Gastrocnemius medialis (tissue), 4 donors: Measurements from ENCODE around the gene AMN.

ENCODE experiments used
- POLR2A ChIP-seq, 2 donors: fragments of 450-650 bp; IDR thresholded peaks; one replicate each; pipeline ENCODE4 v1.6.1; 2017; ENCODE audit warnings: antibody characterized with exemption in 2 of 2, mild to moderate bottlenecking in 2 of 2, moderate library complexity in 2 of 2
- TF ChIP-seq, protein P1 (sequence below), 5 experiments: fragments of 450-650 bp in 3 of 5; fragments of 200-600 bp in 2 of 5; sonication (generic) in 2 of 5; IDR thresholded peaks in 4 of 5; conservative IDR thresholded peaks in 1 of 5; 1 replicate in 4 of 5; 2 replicates in 1 of 5; pipeline ENCODE4 v1.5.1; 2016 to 2019; ENCODE audit warnings: antibody characterized with exemption in 5 of 5, mild to moderate bottlenecking in 3 of 5, moderate library complexity in 3 of 5

DNA sequence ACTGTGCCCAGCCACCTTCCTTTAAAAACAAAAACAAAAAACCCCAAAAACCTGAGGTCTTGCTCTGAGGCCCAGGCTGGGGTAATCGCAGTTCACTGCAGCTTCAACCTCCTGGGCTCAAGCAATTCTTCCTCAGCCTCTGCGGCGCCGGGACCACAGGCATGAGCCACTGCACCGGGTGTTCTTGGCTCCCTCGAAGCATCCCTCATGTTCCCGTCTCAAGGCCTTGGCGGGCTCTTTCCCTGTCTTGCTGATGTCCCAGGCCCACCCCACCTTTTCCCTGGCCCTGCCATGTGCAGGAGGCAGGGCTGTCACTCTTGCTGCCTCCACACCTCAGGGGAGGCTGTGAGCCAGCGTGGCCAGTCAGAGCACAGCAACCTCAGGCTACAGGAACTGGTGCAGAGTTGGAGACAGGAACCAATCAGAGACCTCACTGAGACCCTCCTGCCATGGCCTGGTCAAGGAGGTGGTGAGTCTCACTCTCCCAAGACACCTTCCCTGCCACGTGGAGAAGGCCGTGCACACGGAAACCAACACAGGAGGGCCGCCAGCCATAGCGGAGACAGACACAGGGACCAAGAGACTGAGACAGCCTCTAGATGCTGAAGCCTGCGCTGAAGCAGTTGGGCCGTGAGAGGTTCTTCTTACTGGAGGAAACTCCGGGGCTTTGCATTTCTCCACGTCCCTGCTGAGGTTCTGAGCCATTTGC lies 6.0 kb upstream of the AMN start:
- TF ChIP-seq, protein P1, sequence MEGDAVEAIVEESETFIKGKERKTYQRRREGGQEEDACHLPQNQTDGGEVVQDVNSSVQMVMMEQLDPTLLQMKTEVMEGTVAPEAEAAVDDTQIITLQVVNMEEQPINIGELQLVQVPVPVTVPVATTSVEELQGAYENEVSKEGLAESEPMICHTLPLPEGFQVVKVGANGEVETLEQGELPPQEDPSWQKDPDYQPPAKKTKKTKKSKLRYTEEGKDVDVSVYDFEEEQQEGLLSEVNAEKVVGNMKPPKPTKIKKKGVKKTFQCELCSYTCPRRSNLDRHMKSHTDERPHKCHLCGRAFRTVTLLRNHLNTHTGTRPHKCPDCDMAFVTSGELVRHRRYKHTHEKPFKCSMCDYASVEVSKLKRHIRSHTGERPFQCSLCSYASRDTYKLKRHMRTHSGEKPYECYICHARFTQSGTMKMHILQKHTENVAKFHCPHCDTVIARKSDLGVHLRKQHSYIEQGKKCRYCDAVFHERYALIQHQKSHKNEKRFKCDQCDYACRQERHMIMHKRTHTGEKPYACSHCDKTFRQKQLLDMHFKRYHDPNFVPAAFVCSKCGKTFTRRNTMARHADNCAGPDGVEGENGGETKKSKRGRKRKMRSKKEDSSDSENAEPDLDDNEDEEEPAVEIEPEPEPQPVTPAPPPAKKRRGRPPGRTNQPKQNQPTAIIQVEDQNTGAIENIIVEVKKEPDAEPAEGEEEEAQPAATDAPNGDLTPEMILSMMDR (IDR thresholded peaks at IDR 0.05 in 4 of 5, conservative IDR thresholded peaks at IDR 0.05 in 1 of 5): no peak
- TF ChIP-seq POLR2A (IDR thresholded peaks at IDR 0.05): no peak
